Neuronal stem cell (in vitro differentiated cells): Measurements from ENCODE around the gene CLCA2.

Experiments
- DNase-seq: peaks from one replicate; pipeline ENCODE4 v3.0.0-alpha.2; 2013; ENCODE audit warnings: low spot score
- H2AFZ ChIP-seq: one replicate; pipeline ENCODE4 v1.6.1; 2013; ENCODE audit warnings: mild to moderate bottlenecking, low read length, inconsistent platforms
- H2AK5ac ChIP-seq: 2 replicates; pipeline ENCODE4 v1.6.1; 2013; ENCODE audit warnings: low read depth, mild to moderate bottlenecking, inconsistent platforms, low read length, moderate library complexity, mixed read lengths
- H2BK120ac ChIP-seq: 2 replicates; pipeline ENCODE4 v1.6.1; 2013; ENCODE audit warnings: low read depth, mild to moderate bottlenecking, inconsistent platforms, low read length, moderate library complexity, mixed read lengths
- H2BK12ac ChIP-seq: one replicate; pipeline ENCODE4 v1.6.1; 2013; ENCODE audit warnings: low read length, inconsistent platforms
- H2BK15ac ChIP-seq: 2 replicates; pipeline ENCODE4 v1.6.1; 2013; ENCODE audit warnings: mild to moderate bottlenecking, low read length, inconsistent platforms, mixed read lengths
- H2BK5ac ChIP-seq: one replicate; pipeline ENCODE4 v1.6.1; 2013; ENCODE audit warnings: inconsistent platforms, mild to moderate bottlenecking, low read length, moderate library complexity
- H3K14ac ChIP-seq: one replicate; pipeline ENCODE4 v1.6.1; 2013; ENCODE audit warnings: low read length, inconsistent platforms
- H3K18ac ChIP-seq: 2 replicates; pipeline ENCODE4 v1.6.1; 2013; ENCODE audit warnings: low read length, inconsistent platforms
- H3K23ac ChIP-seq: 2 replicates; pipeline ENCODE4 v1.6.1; 2013; ENCODE audit warnings: low read depth, mild to moderate bottlenecking, mixed read lengths, low read length, inconsistent platforms; ENCODE audit not compliant: poor library complexity
- H3K27ac ChIP-seq: replicated peaks from 3 replicates; pipeline ENCODE4 v1.5.1; 2013; ENCODE audit warnings: low read length, inconsistent platforms
- H3K27me3 ChIP-seq, 3 experiments: 2 replicates each; pipeline ENCODE4 v1.6.1; 2013; ENCODE audit warnings: low read length in 3 of 3, mild to moderate bottlenecking in 2 of 3, inconsistent platforms in 1 of 3, low read depth in 1 of 3, mixed read lengths in 1 of 3, moderate library complexity in 1 of 3; ENCODE audit not compliant: control insufficient read depth in 3 of 3, insufficient read depth in 3 of 3
- H3K36me3 ChIP-seq, 2 donors: replicated peaks in 1 of 2; 2 replicates each; pipeline ENCODE4 v1.6.1; 2013; ENCODE audit warnings: low read length in 2 of 2; ENCODE audit not compliant: control insufficient read depth in 2 of 2, insufficient read depth in 2 of 2
- H3K4ac ChIP-seq: 2 replicates; pipeline ENCODE4 v1.6.1; 2013; ENCODE audit warnings: inconsistent platforms, mild to moderate bottlenecking, low read length, moderate library complexity
- H3K4me1 ChIP-seq, 2 donors: 1 replicate in 1 of 2; 2 replicates in 1 of 2; pipeline ENCODE4 v1.6.1; 2013; ENCODE audit warnings: low read length in 2 of 2, low read depth in 1 of 2; ENCODE audit not compliant: control insufficient read depth in 2 of 2, insufficient read depth in 1 of 2
- H3K4me2 ChIP-seq: one replicate; pipeline ENCODE4 v1.6.1; 2013; ENCODE audit warnings: mild to moderate bottlenecking, low read length, inconsistent platforms; ENCODE audit not compliant: insufficient read depth, poor library complexity, severe bottlenecking
- H3K4me3 ChIP-seq, 2 donors: 2 replicates each; pipeline ENCODE4 v1.5.1; 2013; ENCODE audit warnings: low read length in 2 of 2, mild to moderate bottlenecking in 2 of 2, inconsistent platforms in 1 of 2, moderate library complexity in 1 of 2
- H3K79me1 ChIP-seq: one replicate; pipeline ENCODE4 v1.6.1; 2013; ENCODE audit warnings: low read depth, mild to moderate bottlenecking, inconsistent platforms, low read length, moderate library complexity
- H3K9ac ChIP-seq: one replicate; pipeline ENCODE4 v1.6.1; 2013; ENCODE audit warnings: mild to moderate bottlenecking, low read depth, low read length, inconsistent platforms; ENCODE audit not compliant: poor library complexity
- H3K9me3 ChIP-seq, 2 donors: replicated peaks in 1 of 2; 2 replicates each; pipeline versions ENCODE3 to v1.6.1; 2013; ENCODE audit warnings: low read length in 2 of 2, mild to moderate bottlenecking in 2 of 2, inconsistent platforms in 1 of 2, low read depth in 1 of 2, mixed read lengths in 1 of 2, moderate library complexity in 1 of 2; ENCODE audit not compliant: control insufficient read depth in 2 of 2, insufficient read depth in 1 of 2
- H4K8ac ChIP-seq: one replicate; pipeline ENCODE4 v1.6.1; 2013; ENCODE audit warnings: low read depth, mild to moderate bottlenecking, inconsistent platforms, low read length, moderate library complexity
- H4K91ac ChIP-seq: one replicate; pipeline ENCODE4 v1.6.1; 2013; ENCODE audit warnings: low read length, low read depth, mild to moderate bottlenecking, inconsistent platforms; ENCODE audit not compliant: poor library complexity
- WGBS, 2 donors: extraction: QIAGEN DNeasy Blood & Tissue Kit; methylation state at CpG; one replicate each; pipeline ENCODE4 v1.1.7; 2013; ENCODE audit warnings: missing lambda C conversion rate in 2 of 2, mixed read lengths in 1 of 2; ENCODE audit not compliant: insufficient read length in 2 of 2, insufficient replicate concordance in 1 of 2; ENCODE audit errors: extremely low coverage in 2 of 2; 5-methylcytosine and 5-hydroxymethylcytosine counted together

Gene CLCA2

DNA sequence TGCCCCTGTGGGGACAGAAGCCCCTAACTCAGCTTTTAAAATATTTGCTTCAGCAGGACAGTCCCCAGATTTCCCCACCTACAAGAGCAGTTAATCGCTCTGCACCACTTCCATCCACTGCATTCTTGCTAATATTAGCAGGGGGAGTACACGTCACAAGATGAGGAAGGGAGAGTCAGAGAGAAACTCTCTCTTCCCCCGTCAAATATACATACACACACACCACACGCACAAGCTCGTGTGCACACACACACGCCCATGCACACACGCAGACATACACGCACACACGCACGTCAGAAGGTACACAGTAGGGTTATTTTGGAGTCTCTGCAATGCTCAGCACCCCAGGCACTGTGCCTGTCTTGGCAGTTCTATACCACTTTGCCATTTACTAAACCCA is 46.9 kb downstream of the CLCA2 start:
- Histone ChIP-seq H2AK5ac (no peak overlapping the region), H3K36me3 (no peaks in the 10 kb centered on the region), H3K4ac (no peak overlapping the region), H3K23ac (no peak overlapping the region), H2BK12ac (no peak overlapping the region), H3K27ac (no peak overlapping the region), H3K79me1 (no peaks in the 10 kb centered on the region), H3K9ac (no peak overlapping the region), H3K4me1 (no peaks in the 10 kb centered on the region), H3K18ac (peak overlapping the region; percentile 44), H2BK5ac (no peak overlapping the region), H3K14ac (no peak overlapping the region), H2BK15ac (no peak overlapping the region), H2AFZ (no peak overlapping the region), H3K4me3 (no peak overlapping the region), H2BK120ac (no peak overlapping the region), H4K8ac (no peak overlapping the region), H3K9me3 (peaks cover 0 to 2% of the 10 kb centered on the region in 2 donors), H3K27me3 (no peaks in the 10 kb centered on the region), H4K91ac (no peak overlapping the region), H3K4me2 (no peak overlapping the region)
- whole genome bisulfite sequencing, 2 donors = no CpG with 5 or more reads among the region's 10 CpGs
- no peak for DNase-seq

GRCh38 chr1:86471291-86471690 is 47.3 kb downstream of the CLCA2 start:
- H2AK5ac ChIP-seq = no peak overlapping the region
- no peak overlapping the region for H2BK5ac ChIP-seq
- no peak overlapping the region for H2BK15ac ChIP-seq
- H3K36me3 ChIP-seq = no peaks in the 10 kb centered on the region
- no peak overlapping the region for H3K14ac ChIP-seq
- H3K4ac ChIP-seq = no peak overlapping the region
- no peak overlapping the region for H3K27ac ChIP-seq
- no peak overlapping the region for H2BK12ac ChIP-seq
- peaks cover 0 to 2% of the 10 kb centered on the region in 2 donors for H3K9me3 ChIP-seq
- H3K4me1 ChIP-seq = no peaks in the 10 kb centered on the region
- H2BK120ac ChIP-seq = no peak overlapping the region
- DNase-seq = no peak
- no peak overlapping the region for H3K4me2 ChIP-seq
- no peaks in the 10 kb centered on the region for H3K79me1 ChIP-seq
- H3K9ac ChIP-seq = no peak overlapping the region
- no peak overlapping the region for H3K4me3 ChIP-seq
- no peak overlapping the region for H2AFZ ChIP-seq
- no peak overlapping the region for H3K18ac ChIP-seq
- no peak overlapping the region for H4K8ac ChIP-seq
- H4K91ac ChIP-seq = no peak overlapping the region
- no peaks in the 10 kb centered on the region for H3K27me3 ChIP-seq
- no peak overlapping the region for H3K23ac ChIP-seq

- Histone ChIP-seq H3K4me1 (no peaks in the 10 kb centered on the region), H3K18ac (no peak overlapping the region), H2BK120ac (no peak overlapping the region), H3K23ac (no peak overlapping the region), H3K9ac (no peak overlapping the region), H4K8ac (no peak overlapping the region), H3K27me3 (no peaks in the 10 kb centered on the region), H3K14ac (no peak overlapping the region), H3K4me3 (no peak overlapping the region), H3K4me2 (no peak overlapping the region), H2AFZ (no peak overlapping the region), H2BK15ac (no peak overlapping the region), H2AK5ac (no peak overlapping the region), H2BK5ac (no peak overlapping the region), H3K36me3 (no peaks in the 10 kb centered on the region), H3K27ac (no peak overlapping the region), H3K79me1 (no peaks in the 10 kb centered on the region), H3K4ac (no peak overlapping the region), H3K9me3 (no peaks in the 10 kb centered on the region), H4K91ac (no peak overlapping the region), H2BK12ac (no peak overlapping the region)
- DNase-seq = no peak
- no CpG with 5 or more reads among the region's 4 CpGs for WGBS, 2 donors
Observed at GRCh38 chr1:86472152-86472551, 48.2 kb downstream of the CLCA2 start.

GRCh38 chr1:86472767-86473166 is 48.8 kb downstream of the CLCA2 start:
- H2BK12ac ChIP-seq = no peak overlapping the region
- H4K8ac ChIP-seq = no peak overlapping the region
- no peak overlapping the region for H4K91ac ChIP-seq
- no peaks in the 10 kb centered on the region for H3K36me3 ChIP-seq
- H2AFZ ChIP-seq = no peak overlapping the region
- no peak for DNase-seq
- no peak overlapping the region for H3K4me3 ChIP-seq
- H3K23ac ChIP-seq = no peak overlapping the region
- H3K18ac ChIP-seq = no peak overlapping the region
- no peaks in the 10 kb centered on the region for H3K9me3 ChIP-seq
- no peak overlapping the region for H3K14ac ChIP-seq
- no peak overlapping the region for H3K27ac ChIP-seq
- H2BK15ac ChIP-seq = no peak overlapping the region
- H3K4me2 ChIP-seq = no peak overlapping the region
- H3K27me3 ChIP-seq = no peaks in the 10 kb centered on the region
- WGBS, 2 donors = no CpG with 5 or more reads among the region's 3 CpGs
- no peaks in the 10 kb centered on the region for H3K79me1 ChIP-seq
- H2BK5ac ChIP-seq = no peak overlapping the region
- H3K4ac ChIP-seq = no peak overlapping the region
- no peaks in the 10 kb centered on the region for H3K4me1 ChIP-seq
- H3K9ac ChIP-seq = no peak overlapping the region
- H2BK120ac ChIP-seq = no peak overlapping the region
- no peak overlapping the region for H2AK5ac ChIP-seq
